Cardiac fibroblast (primary cell): ENCODE data around the gene GLS.

ENCODE experiments used
- DNase-seq, 2 donors: peaks; one replicate each; pipeline versions ENCODE4 v3.0.0 to v3.0.0-alpha.2; 2010; ENCODE audit warnings: low read depth in 2 of 2
- H3K4me3 ChIP-seq, 2 donors: replicated peaks in 1 of 2; 1 replicate in 1 of 2; 2 replicates in 1 of 2; pipeline ENCODE4 v1.5.1; 2011; ENCODE audit warnings: low read depth in 2 of 2, low read length in 2 of 2, mild to moderate bottlenecking in 2 of 2, moderate library complexity in 1 of 2
- TF ChIP-seq, protein P1 (sequence below): IDR thresholded peaks from one replicate; pipeline ENCODE4 v1.5.1; 2011; ENCODE audit warnings: low read depth, mild to moderate bottlenecking, low read length, inconsistent platforms

Gene GLS

DNA sequence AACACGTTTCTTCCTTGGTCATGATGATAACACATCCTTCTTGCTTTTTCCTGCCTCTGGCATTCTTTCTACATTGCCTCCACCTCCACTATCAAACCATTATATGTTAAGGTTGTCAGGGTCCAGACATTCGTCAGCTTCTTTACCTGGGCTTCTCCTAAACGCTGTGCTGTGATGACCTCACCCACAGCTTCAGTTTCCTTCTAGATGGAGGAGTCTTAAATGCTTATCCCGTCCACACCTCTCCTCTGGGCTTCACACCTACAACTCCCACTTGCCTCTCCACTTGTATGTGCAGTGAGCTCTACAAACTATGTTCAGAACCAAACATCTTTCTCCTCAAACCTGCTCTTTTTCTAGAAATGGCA lies 134.0 kb downstream of the GLS start:
- no peak for DNase-seq
- TF ChIP-seq, protein P1, sequence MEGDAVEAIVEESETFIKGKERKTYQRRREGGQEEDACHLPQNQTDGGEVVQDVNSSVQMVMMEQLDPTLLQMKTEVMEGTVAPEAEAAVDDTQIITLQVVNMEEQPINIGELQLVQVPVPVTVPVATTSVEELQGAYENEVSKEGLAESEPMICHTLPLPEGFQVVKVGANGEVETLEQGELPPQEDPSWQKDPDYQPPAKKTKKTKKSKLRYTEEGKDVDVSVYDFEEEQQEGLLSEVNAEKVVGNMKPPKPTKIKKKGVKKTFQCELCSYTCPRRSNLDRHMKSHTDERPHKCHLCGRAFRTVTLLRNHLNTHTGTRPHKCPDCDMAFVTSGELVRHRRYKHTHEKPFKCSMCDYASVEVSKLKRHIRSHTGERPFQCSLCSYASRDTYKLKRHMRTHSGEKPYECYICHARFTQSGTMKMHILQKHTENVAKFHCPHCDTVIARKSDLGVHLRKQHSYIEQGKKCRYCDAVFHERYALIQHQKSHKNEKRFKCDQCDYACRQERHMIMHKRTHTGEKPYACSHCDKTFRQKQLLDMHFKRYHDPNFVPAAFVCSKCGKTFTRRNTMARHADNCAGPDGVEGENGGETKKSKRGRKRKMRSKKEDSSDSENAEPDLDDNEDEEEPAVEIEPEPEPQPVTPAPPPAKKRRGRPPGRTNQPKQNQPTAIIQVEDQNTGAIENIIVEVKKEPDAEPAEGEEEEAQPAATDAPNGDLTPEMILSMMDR: no peak

More for the DNA sequence above, 134.0 kb downstream of the GLS start:
- peak overlapping the region; percentile 44 to 93 for H3K4me3 ChIP-seq
